WERI-Rb-1 (cell line): ENCODE measurements around the gene TSPAN17.

Experiments
- DNase-seq: peaks from one replicate; pipeline ENCODE4 v3.0.0-alpha.2; 2020
- H3K27ac ChIP-seq: fragments of 250-450 bp; sonication (Bioruptor Pico); 2 replicates; pipeline ENCODE4 v1.5.1; 2020; ENCODE audit warnings: mild to moderate bottlenecking, moderate library complexity
- H3K27me3 ChIP-seq: fragments of 250-450 bp; sonication (Bioruptor Pico); 2 replicates; pipeline ENCODE4 v1.5.1; 2021; ENCODE audit warnings: mild to moderate bottlenecking, low read depth, moderate library complexity; ENCODE audit not compliant: insufficient read depth, severe bottlenecking
- H3K36me3 ChIP-seq: fragments of 250-450 bp; sonication (Bioruptor Pico); 2 replicates; pipeline ENCODE4 v1.5.1; 2020; ENCODE audit warnings: mild to moderate bottlenecking, moderate library complexity
- H3K4me3 ChIP-seq: 2 replicates; pipeline ENCODE4 v1.5.1; 2011; ENCODE audit warnings: low read depth, mild to moderate bottlenecking, control low read depth, low read length
- H3K9me3 ChIP-seq: fragments of 250-450 bp; sonication (Bioruptor Pico); 2 replicates; pipeline ENCODE4 v1.5.1; 2021; ENCODE audit warnings: mild to moderate bottlenecking, moderate library complexity; ENCODE audit not compliant: severe bottlenecking
- CTCF ChIP-seq: IDR thresholded peaks from 2 replicates; pipeline ENCODE4 v1.5.1; 2011; ENCODE audit warnings: low read depth, mild to moderate bottlenecking, control low read depth, inconsistent platforms, low read length

Gene TSPAN17

DNA sequence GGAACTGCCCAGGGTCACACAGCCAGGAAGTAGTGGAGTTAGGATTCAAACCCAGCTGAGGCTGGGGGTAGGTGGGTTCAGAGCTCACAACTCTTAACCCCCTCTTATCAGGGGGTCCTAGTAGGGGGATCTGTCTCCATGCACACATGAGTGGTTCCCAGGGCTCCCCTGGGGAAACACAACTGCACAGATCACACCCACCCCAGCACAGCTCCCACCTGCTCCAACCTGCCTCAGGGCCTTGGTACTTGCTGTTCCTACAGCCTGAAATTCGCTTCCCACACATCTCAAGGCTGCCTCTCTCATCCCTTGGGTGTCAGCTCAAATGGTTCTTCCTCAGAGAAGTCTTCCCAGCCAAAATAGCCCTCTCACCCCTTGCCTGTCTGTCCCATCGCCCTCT, 21.8 kb upstream of the TSPAN17 start:
- Histone ChIP-seq H3K27me3 (peaks cover 7% of the 10 kb centered on the region), H3K27ac (no peak overlapping the region), H3K4me3 (no peak overlapping the region), H3K36me3 (no peaks in the 10 kb centered on the region), H3K9me3 (no peaks in the 10 kb centered on the region)
- no peak for TF ChIP-seq CTCF
- no peak for DNase-seq

GRCh38 chr5:176625966-176626875, 21.1 kb upstream of the TSPAN17 start:
- Histone ChIP-seq H3K27me3 (peaks cover 7% of the 10 kb centered on the region), H3K36me3 (no peaks in the 10 kb centered on the region), H3K4me3 (no peak overlapping the region), H3K9me3 (no peaks in the 10 kb centered on the region), H3K27ac (no peak overlapping the region)
- peak; percentile 52 for DNase-seq
- TF ChIP-seq CTCF: no peak

- DNase-seq: no peak
- Histone ChIP-seq H3K36me3 (no peaks in the 10 kb centered on the region), H3K9me3 (no peaks in the 10 kb centered on the region), H3K4me3 (no peak overlapping the region), H3K27ac (no peak overlapping the region), H3K27me3 (peaks cover 7% of the 10 kb centered on the region)
- TF ChIP-seq CTCF: no peak
Observed at GRCh38 chr5:176626876-176627236, 20.4 kb upstream of the TSPAN17 start.

- Histone ChIP-seq H3K36me3 (no peaks in the 10 kb centered on the region), H3K4me3 (no peak overlapping the region), H3K27me3 (peaks cover 7% of the 10 kb centered on the region), H3K9me3 (no peaks in the 10 kb centered on the region), H3K27ac (no peak overlapping the region)
- TF ChIP-seq CTCF: no peak
- DNase-seq: no peak
Observed at GRCh38 chr5:176627582-176627981, 19.7 kb upstream of the TSPAN17 start.

GRCh38 chr5:176628406-176629228, 18.7 kb upstream of the TSPAN17 start:
- no peak for DNase-seq
- Histone ChIP-seq H3K27me3 (peaks cover 7% of the 10 kb centered on the region), H3K27ac (no peak overlapping the region), H3K9me3 (no peaks in the 10 kb centered on the region), H3K36me3 (no peaks in the 10 kb centered on the region), H3K4me3 (no peak overlapping the region)
- TF ChIP-seq CTCF: no peak
